GM12878 (cell line): Measurements from ENCODE around the gene NEAT1. TPM values are rescaled to one million over a fixed set of nuclear protein-coding genes. Genes with fewer than 3 reads are reported as not detected.

ENCODE experiments used
- ATF7 ChIP-seq: fragments of 450-650 bp; IDR thresholded peaks from 2 replicates; pipeline ENCODE4 v1.6.1; 2016; ENCODE audit warnings: low read depth, mild to moderate bottlenecking
- CBFB ChIP-seq: IDR thresholded peaks from 2 replicates; pipeline ENCODE4 v1.6.1; 2016; ENCODE audit warnings: antibody characterized with exemption, low read depth
- DPF2 ChIP-seq: fragments of 450-650 bp; IDR thresholded peaks from 2 replicates; pipeline ENCODE4 v1.6.1; 2017; ENCODE audit warnings: mild to moderate bottlenecking
- GABPA ChIP-seq: IDR thresholded peaks from 2 replicates; pipeline ENCODE4 v1.6.1; 2014; ENCODE audit warnings: antibody characterized with exemption, low read depth, mild to moderate bottlenecking, inconsistent platforms
- HDAC6 ChIP-seq: fragments of 200-600 bp; sonication (generic); IDR thresholded peaks from one replicate; pipeline ENCODE4 v1.8.0; 2017; ENCODE audit warnings: antibody characterized with exemption; ENCODE audit not compliant: unreplicated experiment
- IKZF1 ChIP-seq: fragments of 450-650 bp; conservative IDR thresholded peaks from 2 replicates; pipeline ENCODE4 v1.6.1; 2017; ENCODE audit warnings: antibody characterized with exemption, mild to moderate bottlenecking
- JUNB ChIP-seq: IDR thresholded peaks from 2 replicates; pipeline ENCODE4 v1.6.1; 2016; ENCODE audit warnings: antibody characterized with exemption, mild to moderate bottlenecking
- KDM1A ChIP-seq: fragments of 200-600 bp; sonication (generic); IDR thresholded peaks from 2 replicates; pipeline ENCODE4 v1.6.1; 2016; ENCODE audit warnings: borderline replicate concordance
- MAX ChIP-seq: IDR thresholded peaks from 2 replicates; pipeline ENCODE4 v1.6.1; 2012; ENCODE audit warnings: low read depth, low read length, improper control_type of control experiment
- MEF2A ChIP-seq: IDR thresholded peaks from 2 replicates; pipeline ENCODE4 v1.6.1; 2011; ENCODE audit warnings: low read depth, mild to moderate bottlenecking, low read length, moderate library complexity; ENCODE audit not compliant: insufficient read depth
- NFIC ChIP-seq: IDR thresholded peaks from 2 replicates; pipeline ENCODE4 v1.6.1; 2012; ENCODE audit warnings: low read depth, mild to moderate bottlenecking, inconsistent platforms, low read length, moderate library complexity
- NR2C2 ChIP-seq: IDR thresholded peaks from 2 replicates; pipeline ENCODE4 v1.6.1; 2011; ENCODE audit warnings: borderline replicate concordance, low read depth; ENCODE audit not compliant: control insufficient read depth, insufficient read length
- PAX5 ChIP-seq: IDR thresholded peaks from 2 replicates; pipeline ENCODE4 v1.6.1; 2011; ENCODE audit warnings: low read depth, low read length, borderline replicate concordance
- PML ChIP-seq: IDR thresholded peaks from 2 replicates; pipeline ENCODE4 v1.6.1; 2012; ENCODE audit warnings: low read length, inconsistent platforms
- POLR2A ChIP-seq: IDR thresholded peaks from 2 replicates; pipeline ENCODE4 v1.6.1; 2011; ENCODE audit warnings: low read depth, mild to moderate bottlenecking, low read length
- RELA ChIP-seq: fragments of 450-650 bp; IDR thresholded peaks from 2 replicates; pipeline ENCODE4 v1.8.0; 2014; ENCODE audit warnings: borderline replicate concordance; ENCODE audit not compliant: partially characterized antibody
- SIN3A ChIP-seq: IDR thresholded peaks from 2 replicates; pipeline ENCODE4 v1.6.1; 2012; ENCODE audit warnings: low read depth, low read length, improper control_type of control experiment
- SIX5 ChIP-seq: IDR thresholded peaks from 2 replicates; pipeline ENCODE4 v1.6.1; 2011; ENCODE audit warnings: mild to moderate bottlenecking, low read depth, low read length, moderate library complexity; ENCODE audit not compliant: severe bottlenecking
- SMAD1 ChIP-seq: fragments of 450-650 bp; IDR thresholded peaks from 2 replicates; pipeline ENCODE4 v1.6.1; 2018; ENCODE audit warnings: mild to moderate bottlenecking, low read depth; ENCODE audit not compliant: partially characterized antibody
- SMAD5 ChIP-seq: IDR thresholded peaks from 2 replicates; pipeline ENCODE4 v1.6.1; 2016; ENCODE audit warnings: antibody characterized with exemption, low read depth
- SUZ12 ChIP-seq: fragments of 200-600 bp; sonication (generic); IDR thresholded peaks from one replicate; pipeline ENCODE4 v1.6.1; 2018; ENCODE audit warnings: antibody characterized with exemption, mild to moderate bottlenecking; ENCODE audit not compliant: unreplicated experiment
- YBX1 ChIP-seq: fragments of 450-650 bp; IDR thresholded peaks from 2 replicates; pipeline ENCODE4 v1.6.1; 2016; ENCODE audit warnings: antibody characterized with exemption
- ZNF217 ChIP-seq: fragments of 450-650 bp; IDR thresholded peaks from 2 replicates; pipeline ENCODE4 v1.6.1; 2017; ENCODE audit warnings: antibody characterized with exemption, mild to moderate bottlenecking
- ZNF24 ChIP-seq: fragments of 450-650 bp; IDR thresholded peaks from 2 replicates; pipeline ENCODE4 v1.6.1; 2017; ENCODE audit warnings: antibody characterized with exemption, mild to moderate bottlenecking
- polyA plus RNA-seq, 11 experiments: library from polyadenylated mRNA; depleted of rRNA in 4 of 11; unstranded in 6 of 11; stranded (reverse) in 5 of 11; fragments of >200 nt; fragmentation: Nextera tagmentation in 4 of 11; fragmentation: Illumina TruSeq in 1 of 11; extraction: Ambion mirVana in 4 of 11; extraction: Trizol in 1 of 11; gene quantifications; 1 replicate in 1 of 11; 2 replicates in 10 of 11; pipeline versions ENCODE4 v1.2.1 to v1.2.3, GENCODE V29; 2011 to 2016; ENCODE audit warnings: inconsistent platforms in 2 of 11, missing spikeins in 2 of 11, low read depth in 1 of 11
- total RNA-seq, 4 experiments: library from RNA; depleted of rRNA in 3 of 4; stranded (reverse); fragments of >200 nt in 3 of 4; fragmentation: Illumina TruSeq in 1 of 4; extraction: Trizol in 1 of 4; gene quantifications; 2 replicates each; pipeline versions ENCODE4 v1.2.1 to v1.2.3, GENCODE V29; 2013 to 2021
- TF ChIP-seq, protein P1 (sequence below): IDR thresholded peaks from 2 replicates; pipeline ENCODE4 v1.6.1; 2012; ENCODE audit warnings: low read depth, low read length, improper control_type of control experiment
- TF ChIP-seq, protein P2 (sequence below): fragments of 450-650 bp; IDR thresholded peaks from 2 replicates; pipeline ENCODE4 v1.6.1; 2017; ENCODE audit warnings: mild to moderate bottlenecking, low read depth, inconsistent platforms; ENCODE audit not compliant: poor library complexity, severe bottlenecking
- TF ChIP-seq, protein P3 (sequence below): fragments of 150-350 bp; IDR thresholded peaks from 2 replicates; pipeline ENCODE4 v1.6.1; 2016; ENCODE audit warnings: low read depth, low read length
- TF ChIP-seq, protein P4 (sequence below): IDR thresholded peaks from 2 replicates; pipeline ENCODE4 v1.6.1; 2011; ENCODE audit warnings: low read depth, mild to moderate bottlenecking, low read length, moderate library complexity, borderline replicate concordance; ENCODE audit errors: extremely low read depth

The NEAT1 gene
- total and polyA plus RNA-seq, 10 of the 15 experiments (the other 5 are each of a cell fraction or from before 2014, with no cell fraction given): 13.6 to 328 (median 69.4) TPM

DNA sequence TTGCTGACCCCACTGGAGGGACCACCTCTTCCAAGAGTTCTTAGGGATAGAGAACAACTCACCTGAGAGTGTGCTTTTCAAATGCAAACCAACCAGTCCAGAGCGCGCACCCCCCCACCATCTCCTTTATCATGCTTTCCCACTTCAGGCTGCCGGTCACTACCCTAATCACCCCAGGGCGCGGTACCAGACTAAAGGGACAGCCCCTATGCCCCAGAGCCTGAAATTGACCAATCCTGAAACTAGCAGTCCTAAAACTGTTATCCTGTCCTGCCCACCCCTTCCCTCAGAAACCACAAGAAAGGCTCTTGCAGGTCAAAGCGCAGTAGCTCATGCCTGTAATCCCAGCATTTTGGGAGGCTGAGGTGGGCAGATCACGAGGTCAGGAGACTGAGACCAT lies 37.0 kb downstream of the NEAT1 start (continued):
- TF ChIP-seq MEF2A (no peak), RELA (no peak), YBX1 (no peak), ZNF24 (no peak), SIN3A (no peak), DPF2 (no peak), PAX5 (no peak), SMAD1 (no peak), JUNB (0 out of 2 replicates have a peak, but pooled peaks have one; percentile 31), SIX5 (no peak), PML (no peak), IKZF1 (peak; percentile 88), NR2C2 (no peak), SUZ12 (no peak), ZNF217 (no peak), GABPA (no peak), KDM1A (no peak), ATF7 (no peak), NFIC (peak; percentile 45; the same call in 1 of the 2 replicates), POLR2A (no peak), CBFB (peak; percentile 86), MAX (no peak), HDAC6 (no peak), SMAD5 (no peak)
- TF ChIP-seq, protein P1, sequence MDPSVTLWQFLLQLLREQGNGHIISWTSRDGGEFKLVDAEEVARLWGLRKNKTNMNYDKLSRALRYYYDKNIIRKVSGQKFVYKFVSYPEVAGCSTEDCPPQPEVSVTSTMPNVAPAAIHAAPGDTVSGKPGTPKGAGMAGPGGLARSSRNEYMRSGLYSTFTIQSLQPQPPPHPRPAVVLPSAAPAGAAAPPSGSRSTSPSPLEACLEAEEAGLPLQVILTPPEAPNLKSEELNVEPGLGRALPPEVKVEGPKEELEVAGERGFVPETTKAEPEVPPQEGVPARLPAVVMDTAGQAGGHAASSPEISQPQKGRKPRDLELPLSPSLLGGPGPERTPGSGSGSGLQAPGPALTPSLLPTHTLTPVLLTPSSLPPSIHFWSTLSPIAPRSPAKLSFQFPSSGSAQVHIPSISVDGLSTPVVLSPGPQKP: no peak
- TF ChIP-seq, protein P2, sequence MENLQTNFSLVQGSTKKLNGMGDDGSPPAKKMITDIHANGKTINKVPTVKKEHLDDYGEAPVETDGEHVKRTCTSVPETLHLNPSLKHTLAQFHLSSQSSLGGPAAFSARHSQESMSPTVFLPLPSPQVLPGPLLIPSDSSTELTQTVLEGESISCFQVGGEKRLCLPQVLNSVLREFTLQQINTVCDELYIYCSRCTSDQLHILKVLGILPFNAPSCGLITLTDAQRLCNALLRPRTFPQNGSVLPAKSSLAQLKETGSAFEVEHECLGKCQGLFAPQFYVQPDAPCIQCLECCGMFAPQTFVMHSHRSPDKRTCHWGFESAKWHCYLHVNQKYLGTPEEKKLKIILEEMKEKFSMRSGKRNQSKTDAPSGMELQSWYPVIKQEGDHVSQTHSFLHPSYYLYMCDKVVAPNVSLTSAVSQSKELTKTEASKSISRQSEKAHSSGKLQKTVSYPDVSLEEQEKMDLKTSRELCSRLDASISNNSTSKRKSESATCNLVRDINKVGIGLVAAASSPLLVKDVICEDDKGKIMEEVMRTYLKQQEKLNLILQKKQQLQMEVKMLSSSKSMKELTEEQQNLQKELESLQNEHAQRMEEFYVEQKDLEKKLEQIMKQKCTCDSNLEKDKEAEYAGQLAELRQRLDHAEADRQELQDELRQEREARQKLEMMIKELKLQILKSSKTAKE: peak; percentile 61
- TF ChIP-seq, protein P3, sequence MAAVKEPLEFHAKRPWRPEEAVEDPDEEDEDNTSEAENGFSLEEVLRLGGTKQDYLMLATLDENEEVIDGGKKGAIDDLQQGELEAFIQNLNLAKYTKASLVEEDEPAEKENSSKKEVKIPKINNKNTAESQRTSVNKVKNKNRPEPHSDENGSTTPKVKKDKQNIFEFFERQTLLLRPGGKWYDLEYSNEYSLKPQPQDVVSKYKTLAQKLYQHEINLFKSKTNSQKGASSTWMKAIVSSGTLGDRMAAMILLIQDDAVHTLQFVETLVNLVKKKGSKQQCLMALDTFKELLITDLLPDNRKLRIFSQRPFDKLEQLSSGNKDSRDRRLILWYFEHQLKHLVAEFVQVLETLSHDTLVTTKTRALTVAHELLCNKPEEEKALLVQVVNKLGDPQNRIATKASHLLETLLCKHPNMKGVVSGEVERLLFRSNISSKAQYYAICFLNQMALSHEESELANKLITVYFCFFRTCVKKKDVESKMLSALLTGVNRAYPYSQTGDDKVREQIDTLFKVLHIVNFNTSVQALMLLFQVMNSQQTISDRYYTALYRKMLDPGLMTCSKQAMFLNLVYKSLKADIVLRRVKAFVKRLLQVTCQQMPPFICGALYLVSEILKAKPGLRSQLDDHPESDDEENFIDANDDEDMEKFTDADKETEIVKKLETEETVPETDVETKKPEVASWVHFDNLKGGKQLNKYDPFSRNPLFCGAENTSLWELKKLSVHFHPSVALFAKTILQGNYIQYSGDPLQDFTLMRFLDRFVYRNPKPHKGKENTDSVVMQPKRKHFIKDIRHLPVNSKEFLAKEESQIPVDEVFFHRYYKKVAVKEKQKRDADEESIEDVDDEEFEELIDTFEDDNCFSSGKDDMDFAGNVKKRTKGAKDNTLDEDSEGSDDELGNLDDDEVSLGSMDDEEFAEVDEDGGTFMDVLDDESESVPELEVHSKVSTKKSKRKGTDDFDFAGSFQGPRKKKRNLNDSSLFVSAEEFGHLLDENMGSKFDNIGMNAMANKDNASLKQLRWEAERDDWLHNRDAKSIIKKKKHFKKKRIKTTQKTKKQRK: no peak
- TF ChIP-seq, protein P4, sequence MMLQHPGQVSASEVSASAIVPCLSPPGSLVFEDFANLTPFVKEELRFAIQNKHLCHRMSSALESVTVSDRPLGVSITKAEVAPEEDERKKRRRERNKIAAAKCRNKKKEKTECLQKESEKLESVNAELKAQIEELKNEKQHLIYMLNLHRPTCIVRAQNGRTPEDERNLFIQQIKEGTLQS: no peak
